Measurements from ENCODE around the gene TLCD5. TPM values are rescaled to one million over a fixed set of nuclear protein-coding genes. Genes with fewer than 3 reads are reported as not detected.

Gene TLCD5
- total and polyA plus RNA-seq, 2 donors (not counting 1 experiment from before 2014, with no cell fraction given) = 0.17 TPM; not detected in 1

DNA sequence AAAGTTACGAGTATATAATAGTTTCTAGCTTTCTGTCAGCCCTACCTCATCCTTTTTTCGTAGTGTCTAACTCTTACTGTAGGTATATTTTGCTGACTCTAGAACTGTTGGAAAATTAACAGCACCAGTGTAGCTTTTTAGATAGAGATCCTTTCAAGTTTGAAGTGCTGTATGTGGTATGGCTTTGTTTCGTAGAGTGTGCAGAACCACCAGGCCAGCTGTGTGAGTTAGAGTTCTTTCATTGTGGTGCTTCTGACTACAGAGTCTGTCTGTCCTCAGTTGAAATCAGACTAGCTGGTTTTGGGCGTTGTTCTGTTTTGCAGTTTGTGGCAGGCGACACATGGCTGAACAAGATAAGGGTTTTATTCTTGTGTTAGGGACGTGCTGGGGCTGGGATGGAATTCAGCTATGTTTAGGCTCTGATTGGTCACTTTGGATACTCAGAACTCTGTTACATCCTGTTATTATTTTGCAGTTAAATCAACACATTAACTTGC, 14.3 kb downstream of the TLCD5 start:
- H3K4me2 ChIP-seq (replicated peaks; ENCODE audit: low read depth, low read length, poor library complexity, severe bottlenecking) = no peak overlapping the region

DNA sequence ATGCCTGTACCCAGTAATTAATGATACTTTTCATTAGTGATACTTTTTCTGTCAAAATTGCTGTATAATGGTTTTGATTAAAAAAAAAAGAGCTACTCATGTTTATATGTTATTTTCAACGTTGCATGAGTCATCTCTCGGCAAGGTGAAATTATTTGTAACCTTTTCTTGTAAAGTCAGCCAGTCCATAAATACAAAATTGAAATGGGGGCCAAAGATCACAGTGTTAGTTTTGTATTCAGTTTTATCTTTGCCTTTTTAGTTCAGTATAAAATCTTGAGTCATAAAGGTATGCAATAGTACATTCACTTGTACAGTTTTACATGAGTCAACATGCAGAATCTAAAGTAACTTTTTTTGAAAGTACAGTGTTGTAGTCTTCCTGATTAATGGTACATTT, 15.4 kb downstream of the TLCD5 start:
- Histone ChIP-seq H3K79me2 (ENCODE audit: control insufficient read depth, insufficient read depth, low read length) (peaks cover 35% of the 10 kb centered on the region), H3K4me1 (ENCODE audit: control insufficient read depth in 2 of 2, insufficient read depth in 2 of 2, low read length in 2 of 2) (peaks cover 36 to 60% of the 10 kb centered on the region in 2 donors), H3K9ac (ENCODE audit: low read length) (no peak overlapping the region), H3K27me3 (replicated peaks in 1 of 4; ENCODE audit: control extremely low read depth in 1 of 4, control insufficient read depth in 3 of 4, insufficient read depth in 4 of 4, low read length in 3 of 4) (peaks cover 4 to 60% (median 47%) of the 10 kb centered on the region in 4 experiments), H3K36me3 (replicated peaks in 1 of 2; ENCODE audit: control extremely low read depth in 1 of 2, control insufficient read depth in 1 of 2, extremely low read depth in 1 of 2, insufficient read depth in 2 of 2, low read length in 1 of 2) (no peaks in the 10 kb centered on the region), H3K4me3 (ENCODE audit: control extremely low read depth in 1 of 5, extremely low read depth in 1 of 5, insufficient read depth in 1 of 5, low read depth in 2 of 5, low read length in 4 of 5) (no peak overlapping the region), H3K9me3 (ENCODE audit: control extremely low read depth in 1 of 3, control insufficient read depth in 2 of 3, insufficient read depth in 1 of 3, low read length in 2 of 3) (peaks cover 4 to 5% (median 4%) of the 10 kb centered on the region in 3 donors), H3K27ac (ENCODE audit: low read length in 2 of 2) (no peak overlapping the region), H2AFZ (ENCODE audit: insufficient read depth, low read depth, low read length, poor library complexity, severe bottlenecking) (no peak overlapping the region), H4K20me1 (ENCODE audit: control insufficient read depth, insufficient read depth, low read length, poor library complexity, severe bottlenecking) (peaks cover 77% of the 10 kb centered on the region), H3K4me2 (replicated peaks; ENCODE audit: low read depth, low read length, poor library complexity, severe bottlenecking) (no peak overlapping the region)
- ChIA-PET POLR2A (no interaction called here), CTCF (no interaction called here)
- no peaks in the 10 kb centered on the region for H3K9me3 Mint-ChIP-seq (ENCODE audit: insufficient read depth)
- peaks cover 51% of the 10 kb centered on the region for H3K27me3 Mint-ChIP-seq
- no CpG with 5 or more reads among the region's 2 CpGs for WGBS (ENCODE audit: insufficient coverage)
- peaks cover 43% of the 10 kb centered on the region for H3K4me1 Mint-ChIP-seq
- H3K27ac Mint-ChIP-seq = no peak overlapping the region
- TF ChIP-seq, protein P1, sequence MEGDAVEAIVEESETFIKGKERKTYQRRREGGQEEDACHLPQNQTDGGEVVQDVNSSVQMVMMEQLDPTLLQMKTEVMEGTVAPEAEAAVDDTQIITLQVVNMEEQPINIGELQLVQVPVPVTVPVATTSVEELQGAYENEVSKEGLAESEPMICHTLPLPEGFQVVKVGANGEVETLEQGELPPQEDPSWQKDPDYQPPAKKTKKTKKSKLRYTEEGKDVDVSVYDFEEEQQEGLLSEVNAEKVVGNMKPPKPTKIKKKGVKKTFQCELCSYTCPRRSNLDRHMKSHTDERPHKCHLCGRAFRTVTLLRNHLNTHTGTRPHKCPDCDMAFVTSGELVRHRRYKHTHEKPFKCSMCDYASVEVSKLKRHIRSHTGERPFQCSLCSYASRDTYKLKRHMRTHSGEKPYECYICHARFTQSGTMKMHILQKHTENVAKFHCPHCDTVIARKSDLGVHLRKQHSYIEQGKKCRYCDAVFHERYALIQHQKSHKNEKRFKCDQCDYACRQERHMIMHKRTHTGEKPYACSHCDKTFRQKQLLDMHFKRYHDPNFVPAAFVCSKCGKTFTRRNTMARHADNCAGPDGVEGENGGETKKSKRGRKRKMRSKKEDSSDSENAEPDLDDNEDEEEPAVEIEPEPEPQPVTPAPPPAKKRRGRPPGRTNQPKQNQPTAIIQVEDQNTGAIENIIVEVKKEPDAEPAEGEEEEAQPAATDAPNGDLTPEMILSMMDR (IDR thresholded peaks at IDR 0.05) = no peak
- TF ChIP-seq EZH2 (IDR thresholded peaks at IDR 0.05; ENCODE audit: borderline replicate concordance, insufficient read depth, low read depth, low read length, poor library complexity, severe bottlenecking) = no peak
- intact Hi-C loops (cut with micrococcal nuclease) = no loop called here
- DNase-seq (no peak), ATAC-seq (ENCODE audit: low read depth) (no peak)
- H3K4me3 Mint-ChIP-seq = no peak overlapping the region

More for the DNA sequence above, 14.3 kb downstream of the TLCD5 start:
- no peak for ATAC-seq (ENCODE audit: low read depth)
- H3K9me3 ChIP-seq (ENCODE audit: control extremely low read depth in 1 of 3, control insufficient read depth in 2 of 3, insufficient read depth in 1 of 3, low read length in 2 of 3) = peaks cover 0 to 5% (median 4%) of the 10 kb centered on the region in 3 donors
- peaks cover 36 to 56% of the 10 kb centered on the region in 2 donors for H3K4me1 ChIP-seq (ENCODE audit: control insufficient read depth in 2 of 2, insufficient read depth in 2 of 2, low read length in 2 of 2)
- intact Hi-C loops (cut with micrococcal nuclease) = loop anchor here (5.0 to 10.0 kb wide), 4 partner anchors 85 to 955 kb away; partner anchors contain the start of genes GRIK4, NECTIN1 and SC5D
- DNase-seq = no peak
- no peak overlapping the region for H3K4me3 ChIP-seq (ENCODE audit: control extremely low read depth in 1 of 5, extremely low read depth in 1 of 5, insufficient read depth in 1 of 5, low read depth in 2 of 5, low read length in 4 of 5)
- no peaks in the 10 kb centered on the region for H3K9me3 Mint-ChIP-seq (ENCODE audit: insufficient read depth)
- H3K4me3 Mint-ChIP-seq = no peak overlapping the region
- H2AFZ ChIP-seq (ENCODE audit: insufficient read depth, low read depth, low read length, poor library complexity, severe bottlenecking) = no peak overlapping the region
- no peak overlapping the region for H3K27ac Mint-ChIP-seq
- no peaks in the 10 kb centered on the region for H3K36me3 ChIP-seq (replicated peaks in 1 of 2; ENCODE audit: control extremely low read depth in 1 of 2, control insufficient read depth in 1 of 2, extremely low read depth in 1 of 2, insufficient read depth in 2 of 2, low read length in 1 of 2)
- peaks cover 4 to 60% (median 44%) of the 10 kb centered on the region in 4 experiments for H3K27me3 ChIP-seq (replicated peaks in 1 of 4; ENCODE audit: control extremely low read depth in 1 of 4, control insufficient read depth in 3 of 4, insufficient read depth in 4 of 4, low read length in 3 of 4)
- H3K9ac ChIP-seq (ENCODE audit: low read length) = no peak overlapping the region
- H3K79me2 ChIP-seq (ENCODE audit: control insufficient read depth, insufficient read depth, low read length) = peaks cover 35% of the 10 kb centered on the region
- ChIA-PET POLR2A (no interaction called here), CTCF (interaction anchor here (1.1 to 1.4 kb wide), 2 partner anchors 10 to 855 kb away, joined by 3 to 4 read pairs; no protein-coding TSS in a partner anchor)
- WGBS (ENCODE audit: insufficient coverage) = 52% methylated on average over 3 of the region's 6 CpGs
- H3K4me1 Mint-ChIP-seq = peaks cover 42% of the 10 kb centered on the region
- H4K20me1 ChIP-seq (ENCODE audit: control insufficient read depth, insufficient read depth, low read length, poor library complexity, severe bottlenecking) = peaks cover 66% of the 10 kb centered on the region
- H3K27ac ChIP-seq (ENCODE audit: low read length in 2 of 2) = no peak overlapping the region
- H3K27me3 Mint-ChIP-seq = peaks cover 46% of the 10 kb centered on the region
- no peak for TF ChIP-seq EZH2 (IDR thresholded peaks at IDR 0.05; ENCODE audit: borderline replicate concordance, insufficient read depth, low read depth, low read length, poor library complexity, severe bottlenecking)
- TF ChIP-seq, protein P1 (IDR thresholded peaks at IDR 0.05) = no peak

Measured in B cell (primary cell).